ENCODE measurements around the gene MRPS9. TPM values are rescaled to one million over a fixed set of nuclear protein-coding genes. Genes with fewer than 3 reads are reported as not detected.

The MRPS9 gene
- 58.1 and 60.0 TPM in 2 replicates for total RNA-seq (2021)
- long read RNA-seq, transcript MRPS9-201 (11 exons, 1,500 nt): major isoform, 522 of 596 reads
- long read RNA-seq, partial matches to known transcripts: 17 of 596 reads
- long read RNA-seq, other reads (novel, unspliced or antisense): 57 of 596 reads

- Histone ChIP-seq H3K4ac (ENCODE audit: low read depth, low read length) (peak within 1 kb of the TSS; percentile 25), H2BK5ac (ENCODE audit: insufficient read length, low read length) (peak within 1 kb of the TSS; percentile 78), H4K91ac (ENCODE audit: insufficient read length, low read depth, low read length) (peak within 1 kb of the TSS; percentile 30), H4K20me1 (ENCODE audit: control insufficient read depth, insufficient read depth, insufficient read length) (no peaks in the 10 kb centered on the region), H2BK120ac (ENCODE audit: low read depth, low read length, poor library complexity, severe bottlenecking) (no peak within 1 kb of the TSS), H3K27ac (ENCODE audit: insufficient read length, low read depth, low read length) (peak within 1 kb of the TSS; percentile 57), H2BK15ac (ENCODE audit: low read depth, low read length) (0 out of 2 replicates have a peak within 1 kb of the TSS, but pooled peaks have one; percentile 16), H3K18ac (ENCODE audit: insufficient read length, low read depth, low read length) (peak within 1 kb of the TSS; percentile 91), H3K23me2 (ENCODE audit: insufficient read length, low read depth, low read length, poor library complexity, severe bottlenecking) (peaks cover 8% of the 10 kb centered on the region), H3K14ac (ENCODE audit: insufficient read depth, low read length) (peak within 1 kb of the TSS; percentile 95), H3K4me1 (ENCODE audit: insufficient read depth, low read length) (no peaks in the 10 kb centered on the region), H2AK5ac (ENCODE audit: insufficient read length, low read length) (peak within 1 kb of the TSS; percentile 13), H3K56ac (ENCODE audit: insufficient read length, low read depth, low read length) (peak within 1 kb of the TSS; percentile 79), H2AFZ (ENCODE audit: low read length) (peak within 1 kb of the TSS; percentile 69), H4K5ac (ENCODE audit: insufficient read length, low read depth, low read length) (peak within 1 kb of the TSS; percentile 68), H3K4me2 (ENCODE audit: insufficient read depth, insufficient read length, low read length) (peak within 1 kb of the TSS; percentile 99), H3K79me1 (ENCODE audit: insufficient read depth, low read depth, low read length, poor library complexity, severe bottlenecking) (no peaks in the 10 kb centered on the region), H3K9ac (ENCODE audit: extremely low read depth, insufficient read length, low read length) (peak within 1 kb of the TSS; percentile 97), H3K9me3 (ENCODE audit: control insufficient read depth, low read depth, low read length) (no peaks in the 10 kb centered on the region), H3T11ph (ENCODE audit: low read length) (no peak within 1 kb of the TSS), H2BK12ac (ENCODE audit: insufficient read length, low read depth, low read length) (peak within 1 kb of the TSS; percentile 6), H3K27me3 (ENCODE audit: insufficient read depth, low read length) (no peaks in the 10 kb centered on the region), H3K79me2 (ENCODE audit: insufficient read depth, low read length) (peaks cover 8% of the 10 kb centered on the region; the same call in 1 of the 2 replicates), H2BK20ac (ENCODE audit: low read depth, low read length, poor library complexity, severe bottlenecking) (no peak within 1 kb of the TSS), H3K23ac (ENCODE audit: insufficient read length, low read depth, low read length) (no peak within 1 kb of the TSS), H4K8ac (replicated peaks; ENCODE audit: insufficient read length, low read depth, low read length) (peak within 1 kb of the TSS; percentile 24)
- H3K27ac Mint-ChIP-seq: peak within 1 kb of the TSS; percentile 96 to 99 (median 99)
- peak within 1 kb of the TSS; percentile 95 to 98 for H3K4me3 Mint-ChIP-seq
- H3K9me3 Mint-ChIP-seq: peaks cover 4% of the 10 kb centered on the region in 2 experiments; a peak in 3 of 5 replicates
- WGBS (ENCODE audit: extremely low coverage, insufficient read length, low lambda C conversion rate): no CpG with 5 or more reads among the region's 55 CpGs
- peaks cover 3 to 10% (median 4%) of the 10 kb centered on the region in 3 experiments; a peak in 5 of 7 replicates for H3K36me3 Mint-ChIP-seq (ENCODE audit: insufficient read depth in 1 of 3, low read depth in 3 of 3)
- peaks cover 41 to 43% of the 10 kb centered on the region in 2 experiments for H3K4me1 Mint-ChIP-seq
- TF ChIP-seq, protein P1, sequence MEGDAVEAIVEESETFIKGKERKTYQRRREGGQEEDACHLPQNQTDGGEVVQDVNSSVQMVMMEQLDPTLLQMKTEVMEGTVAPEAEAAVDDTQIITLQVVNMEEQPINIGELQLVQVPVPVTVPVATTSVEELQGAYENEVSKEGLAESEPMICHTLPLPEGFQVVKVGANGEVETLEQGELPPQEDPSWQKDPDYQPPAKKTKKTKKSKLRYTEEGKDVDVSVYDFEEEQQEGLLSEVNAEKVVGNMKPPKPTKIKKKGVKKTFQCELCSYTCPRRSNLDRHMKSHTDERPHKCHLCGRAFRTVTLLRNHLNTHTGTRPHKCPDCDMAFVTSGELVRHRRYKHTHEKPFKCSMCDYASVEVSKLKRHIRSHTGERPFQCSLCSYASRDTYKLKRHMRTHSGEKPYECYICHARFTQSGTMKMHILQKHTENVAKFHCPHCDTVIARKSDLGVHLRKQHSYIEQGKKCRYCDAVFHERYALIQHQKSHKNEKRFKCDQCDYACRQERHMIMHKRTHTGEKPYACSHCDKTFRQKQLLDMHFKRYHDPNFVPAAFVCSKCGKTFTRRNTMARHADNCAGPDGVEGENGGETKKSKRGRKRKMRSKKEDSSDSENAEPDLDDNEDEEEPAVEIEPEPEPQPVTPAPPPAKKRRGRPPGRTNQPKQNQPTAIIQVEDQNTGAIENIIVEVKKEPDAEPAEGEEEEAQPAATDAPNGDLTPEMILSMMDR (conservative IDR thresholded peaks at IDR 0.05): no peak
- peak; percentile 99 for DNase-seq
- H3K27me3 Mint-ChIP-seq (ENCODE audit: low read depth): no peaks in the 10 kb centered on the region
Observed at GRCh38 chr2:105037572-105038382, at the start of gene MRPS9. Gene MRPS9 (plus strand): TSS chr2:105038069. CDS start chr2:105038093, 24 bp downstream.
